Fibroblast of lung (primary cell): ENCODE data around the gene PTCHD4.

Experiments
- EZH2 ChIP-seq: IDR thresholded peaks from 2 replicates; pipeline ENCODE4 v1.5.1; 2012; ENCODE audit warnings: low read length, control low read depth, mild to moderate bottlenecking; ENCODE audit errors: missing control alignments
- TF ChIP-seq, protein P1 (sequence below), 2 donors: IDR thresholded peaks in 1 of 2; conservative IDR thresholded peaks in 1 of 2; 1 replicate in 1 of 2; 2 replicates in 1 of 2; pipeline ENCODE4 v1.5.1; 2011 to 2012; ENCODE audit warnings: low read length in 2 of 2, control low read depth in 1 of 2, inconsistent platforms in 1 of 2, low read depth in 1 of 2, mild to moderate bottlenecking in 1 of 2

DNA sequence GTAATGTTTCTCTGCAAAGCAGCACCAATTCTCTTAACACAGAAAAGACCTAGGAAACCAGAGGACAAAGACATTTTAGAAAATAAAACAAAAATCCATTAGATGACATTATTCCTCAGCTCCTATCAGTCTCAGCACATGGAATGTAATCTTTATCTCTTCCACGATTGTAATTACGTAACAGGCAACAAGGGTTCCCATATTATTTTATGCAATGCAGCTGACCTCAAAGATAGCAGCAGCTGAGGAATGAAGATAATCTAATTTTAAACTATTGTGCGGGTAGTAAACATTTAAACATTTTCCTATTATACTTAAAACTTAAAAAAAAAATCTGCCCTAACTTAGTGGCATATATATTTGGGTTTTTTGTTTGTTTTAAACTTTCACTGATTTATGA is 33.0 kb upstream of the PTCHD4 start:
- TF ChIP-seq, protein P1, sequence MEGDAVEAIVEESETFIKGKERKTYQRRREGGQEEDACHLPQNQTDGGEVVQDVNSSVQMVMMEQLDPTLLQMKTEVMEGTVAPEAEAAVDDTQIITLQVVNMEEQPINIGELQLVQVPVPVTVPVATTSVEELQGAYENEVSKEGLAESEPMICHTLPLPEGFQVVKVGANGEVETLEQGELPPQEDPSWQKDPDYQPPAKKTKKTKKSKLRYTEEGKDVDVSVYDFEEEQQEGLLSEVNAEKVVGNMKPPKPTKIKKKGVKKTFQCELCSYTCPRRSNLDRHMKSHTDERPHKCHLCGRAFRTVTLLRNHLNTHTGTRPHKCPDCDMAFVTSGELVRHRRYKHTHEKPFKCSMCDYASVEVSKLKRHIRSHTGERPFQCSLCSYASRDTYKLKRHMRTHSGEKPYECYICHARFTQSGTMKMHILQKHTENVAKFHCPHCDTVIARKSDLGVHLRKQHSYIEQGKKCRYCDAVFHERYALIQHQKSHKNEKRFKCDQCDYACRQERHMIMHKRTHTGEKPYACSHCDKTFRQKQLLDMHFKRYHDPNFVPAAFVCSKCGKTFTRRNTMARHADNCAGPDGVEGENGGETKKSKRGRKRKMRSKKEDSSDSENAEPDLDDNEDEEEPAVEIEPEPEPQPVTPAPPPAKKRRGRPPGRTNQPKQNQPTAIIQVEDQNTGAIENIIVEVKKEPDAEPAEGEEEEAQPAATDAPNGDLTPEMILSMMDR (conservative IDR thresholded peaks at IDR 0.05 in 1 of 2, IDR thresholded peaks at IDR 0.05 in 1 of 2; ENCODE audit: low read depth in 1 of 2, low read length in 2 of 2): no peak
- TF ChIP-seq EZH2: no peak
